Activated effector memory CD4-positive, alpha-beta T cell treated with anti-CD3 and anti-CD28 coated beads, Interleukin-2, amount 50 U/mL, for 16 hours (primary cell): ENCODE measurements around the gene PRPS1.
"Not testable (repeated sequence)": the region's sequence is repeated elsewhere in the genome, so short reads cannot be mapped to it uniquely, and the experiment has no call there.

Experiments
- DNase-seq: peaks from one replicate; pipeline ENCODE4 v3.0.0-alpha.2; 2020

The PRPS1 gene

GRCh38 chrX:107632346-107632745 is 4.0 kb downstream of the PRPS1 start:
- DNase-seq: no peak

- DNase-seq: no peak
Measured at GRCh38 chrX:107646735-107647134, 18.4 kb downstream of the PRPS1 start.

GRCh38 chrX:107648332-107648731 is 20.0 kb downstream of the PRPS1 start:
- no peak for DNase-seq

GRCh38 chrX:107654566-107654871 is 26.2 kb downstream of the PRPS1 start:
- DNase-seq: no peak

- peak; percentile 88 for DNase-seq
Measured at GRCh38 chrX:107654872-107655761, 26.8 kb downstream of the PRPS1 start.

- no peak for DNase-seq
Measured at GRCh38 chrX:107656978-107657377, 28.7 kb downstream of the PRPS1 start.

- DNase-seq: no peak
Measured at GRCh38 chrX:107658660-107659059, 30.4 kb downstream of the PRPS1 start.

- DNase-seq: no peak
Measured at GRCh38 chrX:107659286-107659685, 31.0 kb downstream of the PRPS1 start.

GRCh38 chrX:107659768-107660167 is 31.5 kb downstream of the PRPS1 start:
- no peak for DNase-seq

GRCh38 chrX:107662145-107662544 is 33.8 kb downstream of the PRPS1 start:
- DNase-seq: no peak

- DNase-seq: no peak
Measured at GRCh38 chrX:107662824-107663223, 34.5 kb downstream of the PRPS1 start.

- no peak for DNase-seq
Measured at GRCh38 chrX:107666931-107667330, 38.6 kb downstream of the PRPS1 start.

- DNase-seq: no peak
Measured at GRCh38 chrX:107667426-107667825, 39.1 kb downstream of the PRPS1 start.

- not testable (repeated sequence) for DNase-seq
Measured at GRCh38 chrX:107668710-107669109, 40.4 kb downstream of the PRPS1 start.

GRCh38 chrX:107669261-107669660 is 41.0 kb downstream of the PRPS1 start:
- DNase-seq: no peak

- no peak for DNase-seq
Measured at GRCh38 chrX:107669885-107670628, 41.7 kb downstream of the PRPS1 start.

- not testable (repeated sequence) for DNase-seq
Measured at GRCh38 chrX:107671256-107671655, 42.9 kb downstream of the PRPS1 start.

GRCh38 chrX:107672955-107673378 is 44.7 kb downstream of the PRPS1 start:
- DNase-seq: peak; percentile 88

- no peak for DNase-seq
Measured at GRCh38 chrX:107673431-107673830, 45.1 kb downstream of the PRPS1 start.

GRCh38 chrX:107673933-107674479 is 45.7 kb downstream of the PRPS1 start:
- peak; percentile 95 for DNase-seq

- DNase-seq: peak; percentile 75
Measured at GRCh38 chrX:107674480-107675364, 46.4 kb downstream of the PRPS1 start.

GRCh38 chrX:107675365-107675654 is 47.0 kb downstream of the PRPS1 start:
- no peak for DNase-seq
